HS-27A (cell line): ENCODE measurements around the gene VPS52.
A peak's percentile ranks its signal among the peaks of the same experiment; 100 is the strongest.

Experiments used
- DNase-seq: peaks from one replicate; pipeline ENCODE4 v3.0.0-alpha.2; 2012; ENCODE audit warnings: low read depth, missing footprints

Gene VPS52, protein sequence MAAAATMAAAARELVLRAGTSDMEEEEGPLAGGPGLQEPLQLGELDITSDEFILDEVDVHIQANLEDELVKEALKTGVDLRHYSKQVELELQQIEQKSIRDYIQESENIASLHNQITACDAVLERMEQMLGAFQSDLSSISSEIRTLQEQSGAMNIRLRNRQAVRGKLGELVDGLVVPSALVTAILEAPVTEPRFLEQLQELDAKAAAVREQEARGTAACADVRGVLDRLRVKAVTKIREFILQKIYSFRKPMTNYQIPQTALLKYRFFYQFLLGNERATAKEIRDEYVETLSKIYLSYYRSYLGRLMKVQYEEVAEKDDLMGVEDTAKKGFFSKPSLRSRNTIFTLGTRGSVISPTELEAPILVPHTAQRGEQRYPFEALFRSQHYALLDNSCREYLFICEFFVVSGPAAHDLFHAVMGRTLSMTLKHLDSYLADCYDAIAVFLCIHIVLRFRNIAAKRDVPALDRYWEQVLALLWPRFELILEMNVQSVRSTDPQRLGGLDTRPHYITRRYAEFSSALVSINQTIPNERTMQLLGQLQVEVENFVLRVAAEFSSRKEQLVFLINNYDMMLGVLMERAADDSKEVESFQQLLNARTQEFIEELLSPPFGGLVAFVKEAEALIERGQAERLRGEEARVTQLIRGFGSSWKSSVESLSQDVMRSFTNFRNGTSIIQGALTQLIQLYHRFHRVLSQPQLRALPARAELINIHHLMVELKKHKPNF

DNA sequence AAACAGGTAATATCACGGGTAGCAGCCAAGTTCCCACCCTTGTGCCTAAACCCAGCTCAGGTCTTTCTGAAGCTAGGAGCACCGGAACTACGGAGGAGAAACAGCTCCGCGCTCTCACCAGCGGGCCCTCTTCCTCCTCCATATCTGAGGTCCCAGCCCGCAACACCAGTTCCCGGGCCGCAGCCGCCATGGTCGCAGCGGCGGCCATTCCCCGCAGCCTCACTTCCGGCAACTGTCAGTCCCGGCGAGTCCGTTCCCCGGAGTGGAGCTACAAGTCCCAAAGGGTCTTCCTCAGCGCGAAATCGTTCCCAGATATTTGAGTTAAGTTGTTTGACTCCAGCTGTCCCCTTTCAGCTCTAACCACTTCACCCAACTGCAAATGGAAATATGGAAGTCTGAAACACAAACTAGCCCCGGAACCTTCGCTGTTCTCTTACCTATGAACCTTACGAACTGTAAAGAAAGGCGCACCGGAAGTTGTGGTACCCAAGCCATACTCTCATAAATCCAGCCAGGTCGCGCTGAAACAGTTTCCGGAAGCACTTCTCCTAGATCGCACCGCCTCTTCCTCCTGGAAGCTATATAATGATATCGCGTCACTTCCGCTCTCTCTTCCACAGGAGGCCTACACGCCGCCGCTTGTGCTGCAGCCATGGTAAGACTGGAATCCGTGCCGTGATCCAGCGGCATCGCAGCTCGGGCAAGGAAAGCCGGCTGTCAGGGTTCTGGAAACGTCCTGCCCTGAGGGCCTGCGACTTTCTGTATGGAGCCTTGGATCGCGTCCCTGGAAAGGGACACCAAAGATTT is at the start of gene VPS52, which contains the start of gene RPS18:
Gene VPS52 (minus strand): TSS at position 409 of the 807 bp plus-strand sequence. CDS start 201 bp downstream, at position 208.
Gene RPS18 (plus strand): TSS at position 608 of the 807 bp plus-strand sequence. CDS start 45 bp downstream, at position 653.
- peak; percentile 98 for DNase-seq

DNA sequence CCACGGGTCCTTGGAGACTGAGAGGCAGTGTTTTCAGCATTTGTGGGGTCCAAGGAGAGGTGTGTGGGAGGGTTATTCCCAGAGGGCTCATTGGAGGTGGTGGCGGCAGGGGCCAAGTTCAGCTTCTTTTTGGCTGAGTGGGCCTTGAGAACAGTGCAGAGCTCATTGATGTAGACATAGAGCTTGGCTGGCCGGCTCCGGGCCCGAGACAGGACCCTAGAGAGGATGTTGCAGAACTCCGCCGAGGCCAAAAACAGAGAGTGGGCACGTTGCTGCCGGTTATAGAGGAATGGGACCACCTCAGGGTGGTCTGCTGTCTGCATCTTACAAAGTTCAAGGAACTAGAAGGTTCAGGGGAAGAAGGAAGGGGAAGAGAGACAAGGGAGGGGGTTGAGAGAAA is 49.6 kb upstream of the VPS52 start:
- DNase-seq = no peak

DNA sequence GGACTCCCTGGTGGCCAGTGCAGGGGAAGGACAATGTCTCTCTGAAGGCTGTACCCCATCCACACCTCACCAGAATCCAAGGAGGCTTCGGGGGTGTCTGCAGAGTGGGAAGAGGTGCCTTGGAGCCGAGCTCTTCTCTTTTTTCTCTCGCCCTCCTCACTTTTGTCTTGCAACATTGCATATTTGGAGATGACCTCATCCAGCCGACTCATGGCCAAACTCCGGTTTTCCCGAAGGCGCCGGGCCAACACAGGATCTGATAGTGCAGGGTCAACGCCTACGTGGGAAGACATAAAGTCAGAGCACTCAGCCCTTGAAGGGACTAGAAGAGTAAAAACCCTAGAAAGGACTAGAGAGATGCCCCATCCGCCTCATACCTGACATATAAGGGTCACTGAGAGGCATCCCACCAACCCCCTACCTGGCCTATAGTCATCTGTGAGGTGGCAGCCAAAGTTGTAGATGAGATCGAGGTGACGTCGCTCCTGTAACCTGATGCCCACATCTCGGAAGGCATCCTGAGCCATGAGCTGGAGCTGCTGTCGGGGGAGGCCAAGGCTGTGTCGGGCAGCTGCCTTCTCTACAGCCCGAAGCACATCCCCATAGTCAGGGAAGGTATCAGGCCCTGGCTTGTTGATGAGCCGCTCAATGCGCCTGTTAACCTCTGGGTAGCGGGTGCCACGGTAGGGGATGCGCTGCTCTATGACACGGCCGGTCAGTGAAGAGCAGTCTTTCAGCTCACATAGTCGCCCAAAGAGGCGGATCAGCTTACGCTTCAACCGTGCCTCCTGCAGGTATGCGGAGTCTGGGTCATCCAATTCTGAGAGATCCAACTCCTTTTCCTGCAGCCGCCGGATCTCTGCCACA is 48.9 kb upstream of the VPS52 start:
- DNase-seq = peak; percentile 77

DNA sequence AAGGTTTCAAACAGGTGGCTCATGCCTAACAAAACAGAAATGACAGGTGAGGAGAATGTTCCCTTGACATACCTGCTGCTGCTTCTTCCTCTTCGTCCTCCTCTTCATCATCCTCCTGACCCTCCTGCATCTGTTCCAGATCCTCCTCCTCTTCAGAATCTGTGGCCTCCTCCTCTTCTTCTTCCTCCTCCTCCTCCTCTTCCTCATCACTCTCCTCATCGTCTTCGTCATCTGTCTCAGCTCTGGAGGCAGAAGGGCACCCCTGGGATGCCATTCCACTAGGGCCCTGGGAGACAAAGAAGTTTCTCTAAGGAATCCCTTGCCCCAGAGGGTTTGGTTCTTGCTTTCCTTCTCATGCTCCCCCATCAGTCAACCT is 48.3 kb upstream of the VPS52 start:
- no peak for DNase-seq

DNA sequence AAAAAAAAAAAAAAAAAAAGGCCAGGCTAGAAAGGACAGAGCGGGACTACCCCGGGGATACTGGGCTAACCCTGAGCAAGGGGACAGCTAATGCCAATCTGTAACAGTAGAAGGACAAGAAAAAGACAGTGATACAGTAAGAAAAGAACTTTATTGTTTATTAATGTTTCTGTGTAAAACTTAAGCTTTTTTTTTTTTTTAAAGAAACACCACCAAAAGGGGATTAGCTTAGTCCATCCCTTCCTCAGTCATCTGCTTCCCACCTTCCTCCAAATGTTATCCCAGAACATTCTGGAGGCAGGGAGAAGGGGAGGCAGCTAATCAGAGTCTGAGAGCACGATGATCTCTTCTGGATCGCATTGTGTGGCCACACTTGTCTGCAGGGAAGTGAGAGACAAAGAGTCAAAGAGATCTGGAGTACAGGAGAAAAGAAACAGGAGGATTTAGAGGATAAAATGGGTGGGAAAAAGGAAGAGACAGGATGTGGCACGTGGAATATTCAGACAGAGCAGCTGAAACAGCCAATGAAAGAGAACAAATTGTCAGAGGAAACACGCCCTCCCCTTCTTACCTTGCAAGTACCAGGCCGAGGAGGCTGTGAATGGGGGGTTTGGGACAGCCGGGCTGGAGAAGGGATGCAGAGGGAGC is 46.9 kb upstream of the VPS52 start:
- no peak for DNase-seq

DNA sequence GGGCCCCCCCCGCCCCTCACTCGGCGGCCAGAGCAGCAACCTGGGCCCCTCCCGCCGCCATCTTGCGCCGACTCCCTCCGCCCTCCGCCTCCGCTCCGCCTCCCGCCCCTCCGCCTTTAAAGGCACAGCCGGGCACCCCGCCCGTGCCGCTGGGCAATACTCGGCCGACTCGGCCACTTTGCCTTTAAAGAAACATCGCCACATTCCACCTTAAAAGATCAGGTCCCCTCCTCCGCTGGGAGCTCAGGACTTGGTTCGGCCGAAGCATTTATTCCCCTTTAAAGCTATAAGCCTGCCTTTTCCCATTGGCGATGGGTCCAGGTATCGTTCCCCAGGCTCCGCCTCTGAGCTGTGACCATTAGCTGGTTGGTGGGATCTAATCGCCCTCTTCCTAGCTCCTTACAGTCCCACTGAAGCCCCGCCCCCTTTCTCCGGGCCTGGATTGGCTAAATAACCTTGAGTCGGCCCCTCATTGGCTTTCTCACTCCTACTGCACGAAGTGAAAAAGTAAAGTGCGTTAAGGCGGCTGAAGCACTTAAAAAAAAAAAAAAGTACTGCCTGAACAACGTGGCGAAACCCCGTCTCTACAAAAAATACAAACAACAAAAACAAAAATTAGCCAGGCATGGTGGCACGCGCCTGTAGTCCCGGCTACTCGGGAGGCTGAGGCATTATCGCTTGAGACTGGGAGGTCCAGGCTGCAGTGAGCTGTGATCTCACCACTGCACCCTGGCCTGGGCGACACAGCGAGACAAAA is 46.2 kb upstream of the VPS52 start, which contains the start of gene ZBTB22:
Gene ZBTB22 (minus strand): TSS at position 76 of the 757 bp plus-strand sequence. CDS start 828 bp downstream, outside the sequence.
- peak; percentile 93 for DNase-seq

DNA sequence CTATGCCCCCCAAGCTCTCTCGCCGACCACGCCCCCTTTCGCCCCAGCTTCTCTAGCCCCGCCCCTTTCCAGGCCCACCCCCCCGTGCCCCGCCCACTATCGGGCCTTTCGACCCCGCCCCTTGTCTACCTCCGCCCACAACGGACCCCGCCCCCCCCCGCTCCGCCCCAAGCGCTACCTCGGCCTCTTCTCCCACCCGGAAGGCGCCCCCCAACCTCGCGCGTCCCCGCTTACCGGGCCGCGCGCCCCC is 45.7 kb upstream of the VPS52 start:
- DNase-seq = no peak

DNA sequence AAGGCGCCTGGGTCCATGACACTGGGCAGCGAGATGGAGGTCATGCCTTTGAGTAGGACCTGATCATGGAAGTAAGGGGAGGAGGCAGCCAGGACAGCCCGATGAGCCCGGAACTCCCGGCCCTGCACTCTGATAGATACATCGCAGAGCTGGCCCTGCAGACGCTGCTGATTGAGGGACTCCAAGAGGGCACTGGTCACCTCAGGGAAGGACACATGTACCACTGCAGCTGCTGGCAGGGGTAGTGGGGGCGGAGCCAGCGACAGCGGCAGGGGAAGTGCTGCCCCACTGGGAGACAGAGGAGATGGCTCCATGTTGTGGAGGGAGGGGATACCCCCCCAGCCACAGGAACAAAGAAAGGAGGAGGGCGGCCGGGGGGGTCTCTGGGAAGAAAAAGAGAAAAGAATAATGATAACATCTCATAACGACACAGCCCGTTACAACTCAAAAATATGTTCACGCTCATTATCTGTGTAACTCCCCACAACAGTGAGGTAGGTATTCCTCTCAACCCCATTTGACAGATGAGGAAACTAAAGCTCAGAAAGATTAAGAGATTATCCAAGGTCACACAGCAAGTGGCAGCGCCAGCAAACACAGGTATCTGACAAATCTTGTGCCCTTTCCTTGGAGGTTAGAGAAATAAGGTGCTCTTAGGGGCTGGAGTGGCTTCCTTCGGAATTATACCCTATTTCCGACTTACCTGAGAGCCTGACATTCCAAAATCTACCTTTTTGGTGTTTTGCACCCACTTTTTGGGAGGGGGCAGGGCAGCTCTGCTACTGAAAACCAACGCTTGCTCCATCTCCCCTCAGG is 45.1 kb upstream of the VPS52 start:
- no peak for DNase-seq

DNA sequence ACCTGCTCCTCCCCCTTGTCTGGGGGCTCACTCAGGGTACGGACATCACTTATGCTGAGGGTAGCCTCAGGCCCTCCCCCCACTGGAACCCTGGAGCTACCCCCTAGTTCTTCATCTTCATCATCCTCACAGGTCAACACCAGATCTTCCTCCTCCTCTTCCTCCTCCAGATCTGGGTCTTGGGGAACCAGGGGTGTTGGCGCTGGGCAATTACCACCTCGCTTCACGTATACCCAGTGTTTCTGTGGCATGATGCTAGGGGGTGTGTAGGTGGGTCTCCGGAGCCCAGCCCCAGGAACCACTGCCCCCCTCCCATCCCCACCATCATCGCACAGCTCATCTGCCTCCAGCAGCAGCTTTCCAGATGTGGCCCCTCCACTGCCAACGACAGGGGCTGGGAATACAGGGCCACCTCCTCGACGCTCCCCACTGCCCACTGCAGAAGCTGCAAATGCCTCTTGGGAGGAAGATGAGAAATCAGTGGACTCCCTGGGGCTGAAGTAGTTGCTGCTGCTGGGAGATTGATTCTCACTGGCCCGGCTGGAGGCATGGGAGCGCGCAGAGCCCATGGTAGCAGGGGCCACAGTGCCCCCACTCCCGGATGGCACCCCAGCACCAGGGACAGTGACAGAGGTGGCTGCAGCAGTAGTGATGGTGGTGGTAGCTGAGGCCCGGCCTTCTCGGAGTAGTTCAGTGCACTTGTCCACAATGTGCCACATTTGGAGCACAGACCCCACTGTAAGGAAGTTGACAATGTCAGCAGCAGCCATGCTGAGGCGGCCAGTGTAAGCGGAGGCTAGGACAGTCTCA is 44.3 kb upstream of the VPS52 start:
- no peak for DNase-seq

DNA sequence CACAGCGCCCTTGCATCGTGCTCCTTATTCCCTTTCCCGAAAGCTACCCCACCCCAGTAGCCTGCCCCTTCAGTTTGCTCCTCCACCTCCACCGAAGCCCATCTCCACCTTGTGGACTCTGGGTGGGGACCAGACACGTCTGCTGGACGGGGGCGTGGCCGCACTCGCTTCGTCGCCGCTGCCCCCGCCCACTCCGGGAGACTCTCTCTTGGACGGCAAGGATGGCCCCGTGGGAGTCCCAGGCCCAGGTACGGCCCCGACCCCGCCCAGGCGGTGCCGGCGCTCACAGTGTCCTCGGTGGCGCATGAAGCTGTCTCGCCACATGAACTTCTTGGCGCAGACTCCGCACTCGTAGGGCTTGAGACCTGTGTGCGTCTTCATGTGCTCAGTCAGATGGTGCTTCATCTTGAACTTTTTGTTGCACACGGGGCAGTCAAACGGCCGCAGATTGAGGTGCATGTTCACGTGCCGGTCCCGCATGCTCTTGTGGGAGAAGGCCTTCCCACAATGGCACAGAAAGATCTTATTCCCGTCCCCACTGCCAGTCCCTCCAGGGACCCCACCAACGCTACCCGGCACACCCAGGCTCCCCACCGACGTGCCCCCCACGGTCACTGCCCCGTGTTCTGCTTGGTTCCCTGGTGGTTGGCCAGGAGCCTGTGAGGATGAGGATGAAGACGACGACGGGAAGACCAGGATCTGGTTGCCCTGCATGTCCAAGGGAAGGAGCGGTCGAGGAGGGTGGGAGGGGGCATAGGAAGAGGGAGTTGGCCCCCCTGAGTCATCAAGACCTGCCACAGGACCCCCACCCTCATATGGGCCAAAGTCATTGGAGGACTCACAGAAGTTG is 43.5 kb upstream of the VPS52 start:
- DNase-seq = no peak

DNA sequence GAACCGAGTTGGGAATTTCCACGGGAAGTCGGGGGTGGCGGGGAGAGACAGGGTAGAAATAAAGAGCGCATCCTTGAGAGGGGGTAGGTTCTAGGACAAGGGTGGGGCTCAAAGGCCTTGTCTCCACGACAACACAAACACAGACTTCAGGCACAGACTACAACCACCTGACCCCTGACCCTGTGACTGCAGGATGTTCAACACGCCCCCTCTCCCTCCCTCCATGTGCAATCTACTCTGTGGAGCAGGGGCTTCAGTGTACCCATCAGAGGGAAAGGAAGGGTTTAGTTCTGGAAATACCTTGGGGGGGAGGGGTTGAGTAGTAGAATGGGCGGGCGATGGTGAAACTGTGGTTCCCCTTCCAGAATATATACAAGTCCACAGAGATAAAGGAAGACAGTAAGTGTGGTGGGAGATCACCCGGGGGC is 42.9 kb upstream of the VPS52 start:
- DNase-seq = no peak

DNA sequence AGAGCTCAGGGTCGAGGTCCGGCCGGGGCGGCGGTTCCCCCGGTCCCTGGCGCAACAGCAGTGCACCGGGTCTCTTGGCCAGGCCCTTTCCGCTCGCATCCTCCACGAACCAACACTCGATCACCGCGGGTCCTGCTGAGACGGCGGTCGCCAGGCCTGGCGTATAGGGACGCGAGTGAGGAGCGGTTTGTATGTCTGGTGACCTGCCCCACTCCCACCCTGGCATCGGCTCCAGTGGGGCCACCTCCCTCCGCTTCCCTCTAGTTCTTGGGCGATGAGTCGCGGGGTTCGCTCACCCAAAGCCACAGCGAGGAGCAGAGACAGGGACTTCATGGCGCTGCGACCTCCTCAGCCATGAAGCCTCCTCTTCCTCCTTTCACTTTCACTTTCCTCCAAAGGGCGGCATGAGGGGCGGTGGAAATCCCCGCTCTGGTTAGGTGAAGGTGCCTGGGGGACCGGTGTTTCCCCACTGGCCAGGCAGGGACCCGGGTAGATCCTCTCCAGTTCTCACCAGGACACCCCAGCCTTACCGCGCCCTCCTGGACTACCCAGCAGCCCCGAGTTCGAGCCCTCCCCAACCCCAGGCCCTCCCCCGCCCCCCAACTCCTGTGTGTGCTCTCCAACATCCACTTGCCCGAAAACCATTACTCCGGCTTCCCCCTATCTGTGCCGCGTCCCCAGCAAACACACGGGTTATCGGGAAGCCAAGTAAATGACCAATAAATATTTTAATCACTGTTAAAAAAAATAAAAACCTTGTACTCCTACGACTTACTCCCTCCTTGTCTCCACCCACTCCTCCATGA is 42.2 kb upstream of the VPS52 start, which contains the start of gene TAPBP:
Gene TAPBP (minus strand): TSS at position 370 of the 806 bp plus-strand sequence. CDS start 37 bp downstream, at position 333.
- peak; percentile 29 for DNase-seq

DNA sequence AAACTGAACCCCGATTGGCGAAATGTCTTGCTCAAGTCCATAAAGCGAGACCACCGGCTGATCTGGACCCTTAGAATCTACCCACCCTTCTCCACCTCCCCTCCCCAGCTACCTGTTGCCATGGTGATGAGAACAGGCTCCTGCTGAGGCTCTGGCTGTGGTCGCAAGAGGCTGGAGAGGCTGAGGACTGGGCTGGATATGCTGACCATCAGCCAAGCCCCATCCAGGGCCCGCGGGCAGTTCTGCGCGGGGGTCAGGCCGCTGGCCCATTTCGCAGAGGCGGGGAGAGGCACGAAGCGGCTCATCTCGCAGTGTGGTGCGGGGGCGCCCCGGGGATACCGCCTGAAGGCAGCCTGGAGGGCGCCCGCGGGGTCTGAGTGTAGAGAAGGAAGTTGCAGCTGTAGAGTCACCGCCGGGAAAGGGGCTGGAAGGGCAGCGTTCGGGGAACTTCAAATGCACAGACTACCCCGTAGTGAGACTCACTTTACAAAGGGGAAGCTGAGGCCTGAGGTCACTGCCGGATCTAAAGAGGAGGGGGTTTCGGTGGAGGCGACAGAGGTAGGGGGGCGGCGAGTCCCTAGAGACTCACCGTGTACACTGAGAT is 41.5 kb upstream of the VPS52 start:
- no peak for DNase-seq

DNA sequence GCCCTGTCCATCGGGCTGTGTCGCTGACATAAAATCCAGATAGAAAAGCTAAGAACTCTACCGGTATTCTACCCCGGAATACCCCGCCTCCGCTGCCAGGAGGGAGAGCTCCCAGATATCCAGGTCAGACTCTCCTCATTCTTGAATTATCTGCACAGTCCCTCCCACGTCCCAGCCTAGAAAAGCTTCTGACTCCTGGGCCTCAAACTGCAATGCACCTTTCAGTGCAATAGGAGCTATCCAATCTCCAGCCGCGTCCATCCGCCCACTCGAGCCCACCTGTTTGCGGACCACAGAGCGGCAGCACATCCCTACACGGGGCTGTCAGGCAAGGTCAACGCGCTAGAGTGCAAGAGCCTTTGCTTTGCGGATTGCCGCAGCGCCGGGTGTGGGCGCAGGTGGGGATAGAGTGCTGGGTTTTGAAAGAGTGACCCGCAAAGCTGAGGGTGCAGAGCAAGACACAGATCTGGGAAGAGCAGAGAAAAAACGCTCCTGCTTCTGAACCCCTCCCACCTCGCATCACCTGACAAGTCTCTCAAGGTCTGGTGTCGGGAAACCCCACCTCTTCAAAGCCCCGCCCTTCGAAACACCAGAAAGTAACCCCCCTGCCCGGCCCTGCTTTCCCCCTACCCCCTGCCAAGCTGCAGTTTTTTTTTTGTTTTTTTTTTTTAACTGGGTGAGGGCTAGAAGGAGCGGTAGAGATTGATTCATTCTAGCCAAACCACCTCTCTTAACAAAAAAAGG is 40.9 kb upstream of the VPS52 start:
- DNase-seq = no peak

DNA sequence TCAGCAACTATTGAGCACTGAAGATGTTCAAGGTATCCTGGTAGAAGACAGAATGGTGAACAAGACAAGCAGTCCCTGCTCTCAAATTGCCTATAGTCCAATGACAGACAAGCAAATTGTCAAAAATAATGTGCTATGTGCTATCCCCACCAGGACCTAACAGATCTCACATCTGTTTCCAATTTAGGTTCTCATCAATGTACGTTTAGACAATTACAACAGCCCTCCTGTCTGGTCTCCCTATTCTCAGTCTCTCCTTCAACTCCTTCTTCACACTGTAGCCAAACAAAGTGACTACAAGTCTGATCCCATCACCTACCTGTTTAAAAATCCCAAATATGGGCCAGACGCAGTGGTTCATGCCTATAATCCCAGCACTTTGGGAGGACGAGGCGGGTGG is 34.7 kb upstream of the VPS52 start:
- no peak for DNase-seq
